ENCODE results near the gene PKHD1. TPM values are rescaled to one million over a fixed set of nuclear protein-coding genes. Genes with fewer than 3 reads are reported as not detected.

The PKHD1 gene
- total RNA-seq, 4 donors from 2014 or later = 0.11 to 0.68 (median 0.42) TPM

DNA sequence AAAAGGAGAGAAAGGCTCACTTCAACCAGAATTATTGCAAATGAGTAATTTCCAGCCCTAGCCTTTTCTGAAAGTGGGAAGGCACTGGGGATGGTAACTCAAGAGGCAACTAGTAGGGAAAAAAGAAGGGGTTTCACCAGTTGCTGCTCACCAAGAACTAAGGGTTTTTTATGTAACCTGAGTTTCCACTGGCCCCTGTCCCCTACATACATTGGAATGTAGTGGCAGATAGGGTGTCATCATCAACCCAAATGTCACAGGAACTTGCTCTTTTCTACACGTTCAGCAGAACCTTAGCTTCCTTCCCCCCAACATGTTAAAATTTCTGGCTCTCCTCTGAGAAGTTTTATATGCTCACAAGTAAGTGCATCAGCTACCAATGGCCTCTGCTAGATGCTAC lies 38.2 kb upstream of the PKHD1 start:
- 67% methylated on average over 1 of the region's 1 CpG for WGBS
- Histone ChIP-seq H3K4me3 (no peak overlapping the region), H3K36me3 (no peaks in the 10 kb centered on the region)

DNA sequence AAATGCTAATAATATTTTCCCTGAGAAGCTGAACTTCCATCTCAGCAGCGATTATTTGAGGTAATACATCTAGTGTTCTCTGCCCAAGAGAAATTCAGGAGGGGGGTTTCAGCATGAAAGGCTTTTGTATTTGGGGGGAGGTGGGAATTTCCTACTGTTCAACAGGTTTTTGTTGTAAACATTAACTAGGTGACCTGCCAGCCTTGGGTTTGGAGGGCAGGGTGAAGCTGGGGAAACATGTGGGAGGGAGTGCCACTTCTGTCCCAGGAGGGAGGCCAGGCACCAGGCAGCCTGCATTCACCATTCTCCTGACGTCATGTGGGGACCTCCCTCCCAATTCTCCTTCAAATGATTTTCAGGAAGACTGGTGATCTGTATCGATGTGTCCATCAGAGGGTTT lies 37.7 kb upstream of the PKHD1 start:
- TF ChIP-seq CTCF (IDR thresholded peaks at IDR 0.05) (no peak), POLR2A (IDR thresholded peaks at IDR 0.05) (no peak), POLR2AphosphoS5 (IDR thresholded peaks at IDR 0.05) (no peak), EP300 (IDR thresholded peaks at IDR 0.05) (no peak)
- no peaks in the 10 kb centered on the region for H3K27me3 ChIP-seq
- no peaks in the 10 kb centered on the region for H3K36me3 ChIP-seq
- no peak overlapping the region for H3K27ac ChIP-seq
- no peak overlapping the region for H3K4me3 ChIP-seq
- H3K9me3 ChIP-seq = no peaks in the 10 kb centered on the region
- 82% methylated on average over 3 of the region's 3 CpGs for WGBS
- H3K4me1 ChIP-seq = no peaks in the 10 kb centered on the region
- DNase-seq (ENCODE audit: low spot score in 2 of 2) = no peak

More for the DNA sequence above, 38.2 kb upstream of the PKHD1 start:
- Histone ChIP-seq H3K9me3 (no peaks in the 10 kb centered on the region), H3K27me3 (no peaks in the 10 kb centered on the region), H3K27ac (no peak overlapping the region), H3K4me1 (no peaks in the 10 kb centered on the region)
- no peak for DNase-seq (ENCODE audit: low spot score in 2 of 2)
- no peak for TF ChIP-seq POLR2AphosphoS5 (IDR thresholded peaks at IDR 0.05)
- no peak for TF ChIP-seq POLR2A (IDR thresholded peaks at IDR 0.05)
- no peak for TF ChIP-seq CTCF (IDR thresholded peaks at IDR 0.05)
- TF ChIP-seq EP300 (IDR thresholded peaks at IDR 0.05) = no peak

GRCh38 chr6:52124126-52125121 lies 37.0 kb upstream of the PKHD1 start:
- Histone ChIP-seq H3K4me1 (no peaks in the 10 kb centered on the region), H3K9me3 (no peaks in the 10 kb centered on the region), H3K27me3 (no peaks in the 10 kb centered on the region), H3K36me3 (no peaks in the 10 kb centered on the region), H3K27ac (no peak overlapping the region), H3K4me3 (no peak overlapping the region)
- no peak for DNase-seq (ENCODE audit: low spot score in 2 of 2)
- TF ChIP-seq EP300 (IDR thresholded peaks at IDR 0.05) (no peak), CTCF (IDR thresholded peaks at IDR 0.05) (no peak), POLR2AphosphoS5 (IDR thresholded peaks at IDR 0.05) (no peak), POLR2A (IDR thresholded peaks at IDR 0.05) (no peak)
- WGBS = 96% methylated on average over 3 of the region's 3 CpGs

DNA sequence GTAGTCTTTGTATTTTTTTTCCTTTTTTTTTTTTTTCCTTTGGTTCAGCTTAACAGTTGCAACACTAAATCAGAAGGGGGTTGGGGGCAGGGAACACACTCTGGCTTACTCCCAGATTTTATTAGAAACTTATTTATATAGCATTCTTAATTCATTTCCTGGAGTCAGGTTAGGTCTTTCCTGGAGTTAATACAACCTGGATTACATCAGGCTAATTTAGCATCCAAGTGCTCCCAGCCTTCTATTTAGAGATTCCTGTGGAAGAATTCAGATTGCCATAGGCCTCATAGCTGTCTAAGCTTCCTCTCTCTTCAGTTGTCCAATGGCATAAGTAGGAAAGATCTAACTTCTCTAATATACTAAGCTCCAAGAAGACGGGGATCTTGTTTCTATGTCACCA lies 35.8 kb upstream of the PKHD1 start:
- H3K4me3 ChIP-seq = no peak overlapping the region
- no peak overlapping the region for H3K27ac ChIP-seq
- H3K9me3 ChIP-seq = no peaks in the 10 kb centered on the region
- no peaks in the 10 kb centered on the region for H3K4me1 ChIP-seq
- WGBS = 84% methylated on average over 1 of the region's 1 CpG
- DNase-seq (ENCODE audit: low spot score in 2 of 2) = no peak
- TF ChIP-seq EP300 (IDR thresholded peaks at IDR 0.05) (no peak), CTCF (IDR thresholded peaks at IDR 0.05) (no peak), POLR2A (IDR thresholded peaks at IDR 0.05) (no peak), POLR2AphosphoS5 (IDR thresholded peaks at IDR 0.05) (no peak)
- no peaks in the 10 kb centered on the region for H3K27me3 ChIP-seq
- no peaks in the 10 kb centered on the region for H3K36me3 ChIP-seq

DNA sequence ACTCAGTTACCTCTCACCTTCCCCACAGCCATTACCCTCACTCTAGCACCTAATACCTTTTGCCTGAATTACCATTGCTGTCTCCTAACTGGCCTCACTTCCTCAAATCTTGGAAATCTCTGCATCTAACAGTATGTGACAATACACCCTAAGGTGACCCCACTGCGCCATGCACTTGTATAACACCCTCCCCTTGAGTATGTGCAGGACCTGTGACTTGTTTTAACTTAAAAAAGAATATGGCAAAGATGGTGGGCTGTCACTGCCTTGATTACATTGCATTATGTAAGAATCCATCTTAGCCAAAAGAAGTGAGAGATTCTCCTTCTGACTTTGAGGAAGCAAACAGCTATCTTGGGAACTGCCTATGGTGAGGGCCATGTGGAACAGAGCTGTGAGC lies 29.9 kb upstream of the PKHD1 start:
- Histone ChIP-seq H3K9me3 (no peaks in the 10 kb centered on the region), H3K27me3 (no peaks in the 10 kb centered on the region), H3K4me1 (no peaks in the 10 kb centered on the region), H3K27ac (no peak overlapping the region), H3K4me3 (no peak overlapping the region), H3K36me3 (no peaks in the 10 kb centered on the region)
- 82% methylated on average over 1 of the region's 1 CpG for WGBS
- TF ChIP-seq POLR2AphosphoS5 (IDR thresholded peaks at IDR 0.05) = no peak
- no peak for TF ChIP-seq POLR2A (IDR thresholded peaks at IDR 0.05)
- TF ChIP-seq EP300 (IDR thresholded peaks at IDR 0.05) = no peak
- no peak for TF ChIP-seq CTCF (IDR thresholded peaks at IDR 0.05)
- no peak for DNase-seq (ENCODE audit: low spot score in 2 of 2)

Data from suprapubic skin (tissue), 4 donors.